Esophagus (tissue), 2 donors: ENCODE measurements around the gene SOCS2. TPM values are rescaled to one million over a fixed set of nuclear protein-coding genes. Genes with fewer than 3 reads are reported as not detected.
A peak's percentile ranks its signal among the peaks of the same experiment; 100 is the strongest.
"Not testable (repeated sequence)": the region's sequence is repeated elsewhere in the genome, so short reads cannot be mapped to it uniquely, and the experiment has no call there.

Experiments
- H3K27ac ChIP-seq, 2 donors: one replicate each; pipeline ENCODE4 v1.5.1; 2013; ENCODE audit warnings: low read depth in 2 of 2, mild to moderate bottlenecking in 2 of 2, inconsistent platforms in 1 of 2, low read length in 1 of 2, moderate library complexity in 1 of 2
- H3K27me3 ChIP-seq, 2 donors: one replicate each; pipeline ENCODE4 v1.6.1; 2013; ENCODE audit warnings: low read length in 2 of 2, control low read depth in 1 of 2, mild to moderate bottlenecking in 1 of 2; ENCODE audit not compliant: insufficient read depth in 2 of 2, control insufficient read depth in 1 of 2
- H3K36me3 ChIP-seq, 2 donors: one replicate each; pipeline ENCODE4 v1.6.1; 2013; ENCODE audit warnings: low read length in 1 of 2; ENCODE audit not compliant: control insufficient read depth in 2 of 2, insufficient read depth in 2 of 2
- H3K4me1 ChIP-seq, 2 donors: one replicate each; pipeline ENCODE4 v1.6.1; 2013; ENCODE audit warnings: low read length in 1 of 2; ENCODE audit not compliant: control insufficient read depth in 2 of 2, insufficient read depth in 2 of 2
- H3K4me3 ChIP-seq, 2 donors: one replicate each; pipeline ENCODE4 v1.5.1; 2013; ENCODE audit warnings: low read length in 2 of 2, mild to moderate bottlenecking in 2 of 2, low read depth in 1 of 2, moderate library complexity in 1 of 2
- H3K9me3 ChIP-seq, 2 donors: one replicate each; pipeline ENCODE4 v1.6.1; 2013; ENCODE audit warnings: mild to moderate bottlenecking in 2 of 2, low read depth in 1 of 2, low read length in 1 of 2, moderate library complexity in 1 of 2; ENCODE audit not compliant: control insufficient read depth in 2 of 2, insufficient read depth in 1 of 2
- WGBS, 2 donors: extraction: QIAGEN DNeasy Blood & Tissue Kit; methylation state at CpG; one replicate each; pipeline ENCODE4 v1.1.7; 2013; 5-methylcytosine and 5-hydroxymethylcytosine counted together
- polyA plus RNA-seq, 2 donors: library from polyadenylated mRNA; stranded (reverse); fragments of 200-250 nt; gene quantifications; one replicate each; pipeline ENCODE4 v1.2.3, GENCODE V29; 2013
- donor health status: healthy with polysubstance abuse.
- donor health status: Bipolar disorder and iron deficiency.

The SOCS2 gene
- polyA plus RNA-seq, 2 donors: 4.0 to 8.2 TPM

DNA sequence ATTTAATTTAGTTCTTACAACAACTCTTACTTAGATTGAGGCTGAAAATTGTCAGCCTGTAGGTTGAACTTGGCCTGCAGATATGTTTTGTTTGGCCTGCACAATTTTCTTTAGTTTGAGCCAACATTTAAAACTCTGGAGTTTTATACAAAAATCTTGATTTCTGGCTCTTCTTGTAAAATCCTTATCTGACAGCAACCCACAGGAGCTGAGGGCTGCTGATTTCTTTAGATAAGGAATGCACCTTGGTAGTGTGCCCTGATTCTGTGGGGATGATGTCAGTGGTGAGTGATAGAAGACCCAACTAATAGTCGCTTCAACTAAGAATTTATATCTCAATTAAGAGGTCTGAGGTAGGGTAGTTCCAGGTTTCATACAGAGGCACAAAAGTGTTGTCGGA is 49.5 kb downstream of the SOCS2 start:
- WGBS, 2 donors: 83 to 100% methylated on average over 2 of the region's 2 CpGs
- Histone ChIP-seq H3K27me3 (no peaks in the 10 kb centered on the region), H3K4me1 (no peaks in the 10 kb centered on the region), H3K9me3 (no peaks in the 10 kb centered on the region), H3K36me3 (no peaks in the 10 kb centered on the region), H3K4me3 (no peak overlapping the region), H3K27ac (no peak overlapping the region)

DNA sequence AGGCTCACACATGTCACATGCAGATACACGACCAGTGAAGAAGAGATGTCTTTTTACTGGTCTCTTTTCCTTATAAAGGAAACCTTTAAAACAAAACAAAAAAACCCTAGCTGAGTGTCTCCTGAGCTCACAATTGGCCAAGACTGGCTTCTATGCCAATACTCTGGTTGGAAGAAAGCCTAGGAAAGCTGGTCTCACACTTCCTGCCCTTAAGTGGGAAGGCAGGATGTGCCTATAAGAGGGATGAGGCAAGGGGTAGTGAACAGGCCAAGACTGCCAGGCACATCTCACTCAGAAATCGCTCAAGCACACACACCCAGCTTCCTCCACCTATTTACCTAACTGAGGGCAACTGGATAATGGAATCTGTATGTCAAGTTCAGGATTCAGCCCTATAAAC is 50.0 kb downstream of the SOCS2 start:
- no peaks in the 10 kb centered on the region for H3K9me3 ChIP-seq
- no peak overlapping the region for H3K27ac ChIP-seq
- no peak overlapping the region for H3K4me3 ChIP-seq
- H3K27me3 ChIP-seq: no peaks in the 10 kb centered on the region
- WGBS, 2 donors: 73 to 75% methylated on average over 2 of the region's 2 CpGs
- no peaks in the 10 kb centered on the region for H3K36me3 ChIP-seq
- H3K4me1 ChIP-seq: no peaks in the 10 kb centered on the region

DNA sequence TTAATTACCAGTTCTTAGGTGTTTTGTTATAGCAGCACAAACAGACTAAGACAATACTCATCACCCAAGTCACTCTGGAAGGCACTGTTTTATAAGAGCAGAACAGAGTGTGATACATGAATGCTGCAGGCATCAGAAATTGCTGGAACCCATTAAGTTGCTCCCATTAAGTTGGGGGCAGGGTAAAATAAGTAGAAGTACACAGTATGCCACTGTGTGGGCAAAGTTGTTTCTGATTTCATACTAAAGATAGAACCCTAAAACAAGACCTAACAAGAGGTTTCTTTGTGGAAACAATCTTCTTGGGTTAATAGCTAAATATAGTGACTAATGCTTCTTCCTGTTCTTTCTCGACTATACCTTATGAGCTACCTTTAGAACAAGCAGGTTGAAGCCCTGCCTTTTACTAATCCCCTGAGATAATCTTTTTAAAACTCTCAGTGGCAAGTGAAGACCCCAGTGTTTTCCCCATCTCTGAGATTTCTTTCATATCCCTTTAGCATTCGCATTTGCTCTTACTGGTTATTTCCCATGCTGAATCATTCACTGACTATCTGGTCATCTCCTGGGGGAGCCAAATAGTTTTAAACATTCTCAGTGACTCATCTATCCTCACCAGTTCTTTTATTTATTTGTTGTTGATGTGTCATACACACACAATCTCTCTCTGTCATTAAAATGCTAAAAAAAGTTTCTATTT is 52.3 kb downstream of the SOCS2 start:
- Histone ChIP-seq H3K36me3 (no peaks in the 10 kb centered on the region), H3K27me3 (no peaks in the 10 kb centered on the region), H3K4me1 (no peaks in the 10 kb centered on the region), H3K27ac (peak overlapping the region in 1 of 2 donors; percentile 8), H3K9me3 (no peaks in the 10 kb centered on the region), H3K4me3 (no peak overlapping the region)
- WGBS, 2 donors: 23 to 43% methylated on average over 2 of the region's 2 CpGs

DNA sequence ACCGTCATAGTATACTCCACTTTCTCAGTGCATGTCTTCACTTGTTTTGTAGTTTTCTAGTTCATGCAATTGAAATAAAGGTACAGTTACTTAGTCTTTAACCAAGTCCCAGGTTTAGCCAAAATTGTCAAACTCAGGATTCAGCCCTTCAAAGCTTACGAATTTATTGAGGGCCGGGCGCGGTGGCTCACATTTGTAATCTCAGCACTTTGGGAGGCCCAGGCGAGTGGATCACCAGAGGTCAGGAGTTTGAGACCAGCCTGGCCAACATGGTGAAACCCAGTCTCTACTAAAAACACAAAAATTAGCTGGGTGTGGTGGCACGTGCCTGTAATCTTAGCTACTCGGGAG is 52.8 kb downstream of the SOCS2 start:
- H3K27ac ChIP-seq, H3K4me3 ChIP-seq, H3K4me1 ChIP-seq, H3K36me3 ChIP-seq, H3K27me3 ChIP-seq, H3K9me3 ChIP-seq: not testable (repeated sequence)
- 55 to 68% methylated on average over 8 of the region's 8 CpGs for WGBS, 2 donors

DNA sequence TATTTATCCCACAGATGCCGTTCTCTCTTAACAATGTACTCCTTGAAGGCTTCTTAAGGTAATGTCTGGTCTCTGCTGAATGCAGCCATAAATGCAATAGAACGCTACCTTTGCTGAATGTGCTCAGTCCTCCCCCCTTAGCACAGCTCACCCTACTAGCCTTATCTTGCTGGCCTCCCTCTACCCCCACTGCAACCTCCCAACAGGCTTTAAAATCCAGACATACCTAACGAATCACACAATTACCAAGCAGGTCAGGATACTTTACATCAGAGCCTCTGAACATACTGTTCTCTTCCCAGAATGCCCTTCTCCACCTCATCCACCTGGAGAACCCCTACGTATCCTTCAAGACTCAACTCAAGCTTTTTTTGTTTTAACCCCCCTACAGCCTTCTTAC is 53.7 kb downstream of the SOCS2 start:
- WGBS, 2 donors: 86 to 91% methylated on average over 4 of the region's 4 CpGs
- Histone ChIP-seq H3K4me1 (no peaks in the 10 kb centered on the region), H3K36me3 (no peaks in the 10 kb centered on the region), H3K9me3 (no peaks in the 10 kb centered on the region), H3K27me3 (no peaks in the 10 kb centered on the region), H3K4me3 (no peak overlapping the region), H3K27ac (no peak overlapping the region)

Other genes with a start within 250 kb of the SOCS2 start
- gene NUDT4, start 194.8 kb upstream of the SOCS2 start, polyA plus RNA-seq: 10 to 100 TPM in 1 of 2 donors, 1 to 10 TPM in 1; 7.0 to 12.5 TPM
- gene UBE2N, start 130.7 kb upstream of the SOCS2 start, polyA plus RNA-seq: 10 to 100 TPM; 45.3 to 66.2 TPM
- gene MRPL42, start 105.2 kb upstream of the SOCS2 start, polyA plus RNA-seq: 10 to 100 TPM; 24.6 to 33.4 TPM
- gene CRADD, start 104.7 kb downstream of the SOCS2 start, polyA plus RNA-seq: 10 to 100 TPM in 1 of 2 donors, 1 to 10 TPM in 1; 4.2 to 12.0 TPM